Natural killer cell (primary cell): Measurements from ENCODE around the gene AEBP1. TPM values are rescaled to one million over a fixed set of nuclear protein-coding genes. Genes with fewer than 3 reads are reported as not detected.

Experiments used
- ATAC-seq, 3 donors: fragments of 150-1000 bp in 2 of 3; fragments of 200-7000 bp in 1 of 3; cut with Tn5 transposase; 1 replicate in 1 of 3; 2 replicates in 2 of 3; pipeline ENCODE4 v1.10.0; 2021; ENCODE audit warnings: mild to moderate bottlenecking in 2 of 3, moderate library complexity in 2 of 3
- DNase-seq, 2 donors: peaks; one replicate each; pipeline versions ENCODE4 v3.0.0 to v3.0.0-alpha.2; 2013 to 2021; ENCODE audit warnings: mixed read lengths in 1 of 2
- H3K27ac ChIP-seq: one replicate; pipeline ENCODE4 v1.5.1; 2013; ENCODE audit warnings: mild to moderate bottlenecking, low read length
- H3K27me3 ChIP-seq: one replicate; pipeline ENCODE4 v1.6.1; 2013; ENCODE audit warnings: low read length; ENCODE audit not compliant: control insufficient read depth, insufficient read depth
- H3K36me3 ChIP-seq: one replicate; pipeline ENCODE4 v1.6.1; 2013; ENCODE audit warnings: low read length; ENCODE audit not compliant: control insufficient read depth, insufficient read depth
- H3K4me1 ChIP-seq: one replicate; pipeline ENCODE4 v1.6.1; 2013; ENCODE audit warnings: low read length; ENCODE audit not compliant: control insufficient read depth, insufficient read depth
- H3K4me3 ChIP-seq: one replicate; pipeline ENCODE4 v1.5.1; 2013; ENCODE audit warnings: low read length
- H3K9me3 ChIP-seq: one replicate; pipeline ENCODE4 v1.6.1; 2013; ENCODE audit warnings: low read length; ENCODE audit not compliant: control insufficient read depth, insufficient read depth
- H3K27ac Mint-ChIP-seq, 2 donors: one replicate each; pipeline ENCODE4 v1.8.0; 2022; ENCODE audit warnings: mild to moderate bottlenecking in 2 of 2, mixed read lengths in 2 of 2, moderate library complexity in 1 of 2
- H3K27me3 Mint-ChIP-seq, 2 donors: one replicate each; pipeline ENCODE4 v1.8.0; 2022; ENCODE audit warnings: low read depth in 2 of 2, mixed read lengths in 2 of 2
- H3K36me3 Mint-ChIP-seq: one replicate; pipeline ENCODE4 v1.8.0; 2022; ENCODE audit warnings: mixed read lengths
- H3K4me1 Mint-ChIP-seq, 2 donors: one replicate each; pipeline ENCODE4 v1.8.0; 2022; ENCODE audit warnings: mixed read lengths in 2 of 2
- H3K4me3 Mint-ChIP-seq: one replicate; pipeline ENCODE4 v1.8.0; 2022; ENCODE audit warnings: mild to moderate bottlenecking, moderate library complexity, mixed read lengths
- H3K9me3 Mint-ChIP-seq, 2 donors: one replicate each; pipeline ENCODE4 v1.8.0; 2022; ENCODE audit warnings: mixed read lengths in 2 of 2
- CTCF ChIP-seq: fragments of 200-600 bp; IDR thresholded peaks from one replicate; pipeline ENCODE4 v1.8.0; 2022; ENCODE audit warnings: antibody characterized with exemption
- WGBS: methylation state at CpG from one replicate; pipeline ENCODE4 v1.1.7; 2013; ENCODE audit warnings: missing lambda C conversion rate; ENCODE audit not compliant: insufficient coverage; 5-methylcytosine and 5-hydroxymethylcytosine counted together
- intact Hi-C: fragments of 100-400 bp; cut with micrococcal nuclease; formaldehyde crosslinking; loops from one replicate; pipeline ENCODE4 v1.14.2; 2022
- total RNA-seq, 4 donors: library from RNA; stranded (reverse); fragments of 120-200 nt in 1 of 4; gene quantifications; one replicate each; pipeline versions ENCODE4 v1.2.3 to v1.2.4, GENCODE V29; 2013 to 2022

Gene AEBP1
- total RNA-seq, 3 donors from 2014 or later (not counting 1 experiment from before 2014, with no cell fraction given) = 3.3 to 9.0 (median 6.4) TPM

DNA sequence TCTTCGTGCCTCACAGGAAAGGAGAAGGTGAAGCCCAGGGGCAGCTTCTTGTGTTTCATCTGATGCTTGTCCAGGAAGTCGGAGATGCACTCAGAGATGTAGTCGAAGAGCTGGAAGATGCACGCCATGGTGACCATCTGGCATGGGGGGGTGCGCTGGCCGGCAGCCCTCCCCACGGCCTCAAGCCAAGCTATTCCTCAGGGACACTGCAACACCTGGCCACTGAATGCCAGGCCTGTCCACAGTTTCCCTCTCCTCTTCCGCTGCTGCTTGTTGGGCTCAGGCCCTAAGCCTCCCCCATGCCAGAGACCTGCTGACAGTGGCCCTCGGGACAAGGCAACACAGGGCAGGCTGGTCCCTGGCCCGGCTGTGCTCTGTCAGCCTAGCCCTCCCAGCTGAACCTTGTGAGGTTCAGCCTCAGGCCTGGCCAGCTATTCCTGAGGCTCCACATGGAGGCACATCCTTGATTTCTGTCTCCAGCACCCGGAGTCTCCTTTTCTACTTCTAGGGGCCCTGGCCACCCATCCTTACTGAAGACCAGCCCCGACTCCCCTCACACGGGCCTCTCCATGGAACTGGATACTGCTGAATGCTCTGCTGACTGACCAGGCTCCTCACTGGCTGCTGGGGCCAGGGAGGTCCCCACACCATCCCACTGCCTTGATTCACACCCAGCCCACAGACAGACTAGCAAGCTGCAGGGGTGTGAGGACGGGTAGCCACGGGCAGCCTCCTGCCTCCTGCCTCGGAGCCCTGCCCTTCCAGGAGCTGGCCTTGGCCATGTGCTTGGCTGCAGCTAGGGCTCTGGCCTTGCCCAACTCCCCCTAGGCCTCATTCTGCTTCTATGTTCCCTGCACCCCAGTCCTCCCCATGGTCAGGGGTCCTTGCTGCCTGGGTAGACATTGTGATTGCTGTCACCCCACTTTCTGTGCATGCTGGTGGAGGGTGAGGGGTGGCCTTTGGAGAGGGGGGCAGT, 47.1 kb downstream of the AEBP1 start:
- no peaks in the 10 kb centered on the region for H3K9me3 Mint-ChIP-seq
- no peaks in the 10 kb centered on the region for H3K36me3 ChIP-seq
- WGBS = 92% methylated on average over 16 of the region's 16 CpGs
- H3K9me3 ChIP-seq = no peaks in the 10 kb centered on the region
- intact Hi-C loops = no loop called here
- peaks cover 2% of the 10 kb centered on the region for H3K27me3 ChIP-seq
- no peak overlapping the region for H3K4me3 ChIP-seq
- H3K4me1 Mint-ChIP-seq = no peaks in the 10 kb centered on the region
- no peak for TF ChIP-seq CTCF
- no peaks in the 10 kb centered on the region for H3K36me3 Mint-ChIP-seq
- no peak for DNase-seq
- no peak overlapping the region for H3K4me3 Mint-ChIP-seq
- H3K27me3 Mint-ChIP-seq = no peaks in the 10 kb centered on the region
- no peak for ATAC-seq
- H3K4me1 ChIP-seq = peaks cover 6% of the 10 kb centered on the region
- H3K27ac Mint-ChIP-seq = no peak overlapping the region
- H3K27ac ChIP-seq = no peak overlapping the region

DNA sequence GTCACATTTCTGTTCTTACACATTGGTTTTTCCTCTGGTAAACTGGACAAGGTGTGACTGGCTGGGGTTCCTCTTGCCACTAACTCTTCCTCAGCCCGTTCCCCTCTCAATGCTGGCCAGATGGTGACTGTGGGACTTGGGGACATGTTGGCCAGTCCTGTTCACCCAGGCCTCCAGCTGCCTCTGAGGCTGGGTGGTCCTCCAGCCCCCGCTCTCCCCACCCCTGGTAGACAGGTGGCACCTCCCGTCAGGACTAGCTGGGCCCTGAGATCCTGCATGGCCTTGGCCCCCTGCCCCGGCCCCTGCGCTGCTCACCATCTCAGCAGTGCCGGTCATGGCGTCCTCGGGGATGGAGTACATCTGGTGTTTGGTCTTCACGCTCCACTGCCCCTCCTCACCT, 47.8 kb downstream of the AEBP1 start:
- H3K9me3 ChIP-seq = no peaks in the 10 kb centered on the region
- TF ChIP-seq CTCF = no peak
- no peaks in the 10 kb centered on the region for H3K27me3 ChIP-seq
- H3K36me3 ChIP-seq = no peaks in the 10 kb centered on the region
- ATAC-seq (no peak), DNase-seq (no peak)
- Mint-ChIP-seq H3K36me3 (no peaks in the 10 kb centered on the region), H3K4me1 (no peaks in the 10 kb centered on the region), H3K27ac (no peak overlapping the region), H3K27me3 (no peaks in the 10 kb centered on the region), H3K9me3 (no peaks in the 10 kb centered on the region), H3K4me3 (no peak overlapping the region)
- no peak overlapping the region for H3K4me3 ChIP-seq
- H3K4me1 ChIP-seq = peaks cover 3% of the 10 kb centered on the region
- WGBS = 92% methylated on average over 9 of the region's 9 CpGs
- intact Hi-C loops = no loop called here
- H3K27ac ChIP-seq = no peak overlapping the region

DNA sequence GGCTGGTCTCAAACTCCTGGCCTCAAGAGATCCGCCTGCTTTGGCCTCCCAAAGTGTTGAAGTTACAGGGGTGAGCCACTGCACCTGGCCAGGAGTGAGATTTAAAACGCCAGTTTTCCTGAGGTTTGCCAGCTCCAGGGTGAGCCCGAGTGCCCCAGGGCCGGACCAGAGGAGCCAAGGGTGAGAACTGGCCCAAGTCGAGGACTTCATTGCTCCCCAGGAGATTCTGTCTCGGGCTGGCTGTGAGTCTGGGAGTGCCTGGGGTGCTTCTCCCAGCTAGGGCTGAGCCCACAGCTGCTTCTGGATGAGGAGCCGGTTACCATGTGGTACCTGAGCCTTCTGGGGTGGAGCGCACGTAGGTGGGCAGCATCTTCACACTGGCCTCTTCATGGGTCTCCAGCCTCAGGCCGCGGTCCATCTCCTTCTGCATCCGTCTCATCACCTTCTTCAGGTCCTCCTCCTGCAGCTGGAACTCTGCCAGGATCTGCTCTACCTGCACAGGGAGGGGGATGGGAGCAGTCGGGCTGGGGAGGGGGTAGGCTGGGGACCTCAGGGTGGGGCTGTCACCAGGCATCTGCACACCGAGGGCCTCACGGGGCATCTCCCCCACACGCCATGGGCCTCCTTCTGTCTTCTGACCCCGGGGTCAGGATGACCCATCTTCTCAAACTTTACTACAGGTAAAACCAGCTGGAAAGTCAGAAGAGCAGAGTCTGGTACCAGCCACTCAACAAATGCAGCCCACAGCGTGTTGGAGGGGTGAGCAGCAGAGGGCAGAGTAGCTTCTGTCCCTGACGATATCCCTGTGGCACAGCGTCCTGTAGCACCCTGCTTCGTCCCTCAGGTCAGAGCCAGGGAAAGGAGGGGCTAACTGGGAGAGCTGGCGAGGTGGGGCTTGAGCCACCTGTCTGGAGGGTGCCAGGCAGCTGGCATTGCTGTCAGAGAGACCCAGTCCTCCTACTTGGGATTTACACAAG, 49.1 kb downstream of the AEBP1 start:
- TF ChIP-seq CTCF = no peak
- H3K36me3 Mint-ChIP-seq = no peaks in the 10 kb centered on the region
- intact Hi-C loops = no loop called here

More for the DNA sequence above, 49.1 kb downstream of the AEBP1 start:
- Mint-ChIP-seq H3K27me3 (no peaks in the 10 kb centered on the region), H3K4me1 (no peaks in the 10 kb centered on the region), H3K4me3 (no peak overlapping the region), H3K9me3 (no peaks in the 10 kb centered on the region), H3K27ac (no peak overlapping the region)
- Histone ChIP-seq H3K4me1 (peaks cover 3% of the 10 kb centered on the region), H3K27me3 (no peaks in the 10 kb centered on the region), H3K4me3 (no peak overlapping the region), H3K36me3 (no peaks in the 10 kb centered on the region), H3K9me3 (no peaks in the 10 kb centered on the region), H3K27ac (no peak overlapping the region)
- DNase-seq = no peak
- ATAC-seq = no peak
- 89% methylated on average over 22 of the region's 22 CpGs for WGBS
